SU-DHL-6 (cell line): ENCODE results near the gene OR2D2.
"Not testable (repeated sequence)": the region's sequence is repeated elsewhere in the genome, so short reads cannot be mapped to it uniquely, and the experiment has no call there.

Source experiments
- H2AFZ ChIP-seq: fragments of 200-600 bp; sonication (generic); 2 replicates; pipeline ENCODE4 v1.6.1; 2014; ENCODE audit warnings: low read depth, mild to moderate bottlenecking, moderate library complexity, mixed read lengths, antibody characterized with exemption, low read length; ENCODE audit not compliant: severe bottlenecking
- H3F3A ChIP-seq: fragments of 200-600 bp; shearing (Covaris generic); 2 replicates; pipeline ENCODE4 v1.6.0; 2016; ENCODE audit warnings: antibody characterized with exemption, mild to moderate bottlenecking; ENCODE audit not compliant: insufficient read depth
- H3K27ac ChIP-seq: fragments of 200-600 bp; sonication (generic); 2 replicates; pipeline ENCODE4 v1.5.1; 2016; ENCODE audit warnings: low read depth, mild to moderate bottlenecking, low read length, moderate library complexity, mixed read lengths
- H3K27me3 ChIP-seq: fragments of 200-600 bp; sonication (generic), shearing (Covaris generic); 2 replicates; pipeline ENCODE4 v1.6.0; 2014; ENCODE audit warnings: mild to moderate bottlenecking, low read length
- H3K36me3 ChIP-seq: fragments of 200-600 bp; sonication (generic); 2 replicates; pipeline ENCODE4 v1.6.1; 2014; ENCODE audit warnings: mild to moderate bottlenecking, low read length, mixed read lengths
- H3K4me2 ChIP-seq: fragments of 300-600, 200-600 bp; shearing (Covaris generic), sonication (generic); 2 replicates; pipeline ENCODE4 v1.6.0; 2014; ENCODE audit warnings: low read length, low read depth, mild to moderate bottlenecking; ENCODE audit not compliant: poor library complexity, severe bottlenecking
- H3K4me3 ChIP-seq: fragments of 200-600 bp; sonication (generic); 2 replicates; pipeline ENCODE4 v1.5.1; 2014; ENCODE audit warnings: antibody characterized with exemption, low read length, mild to moderate bottlenecking, mixed read lengths; ENCODE audit not compliant: insufficient read depth, poor library complexity, severe bottlenecking
- H3K79me2 ChIP-seq: fragments of 200-600 bp; sonication (generic); 2 replicates; pipeline ENCODE4 v1.6.1; 2014; ENCODE audit warnings: mild to moderate bottlenecking, low read length, moderate library complexity; ENCODE audit not compliant: insufficient read depth
- H3K9ac ChIP-seq: fragments of 200-600 bp; sonication (generic); 2 replicates; pipeline ENCODE4 v1.7.0; 2014; ENCODE audit warnings: mild to moderate bottlenecking, low read length
- H3K9me2 ChIP-seq: fragments of 200-600 bp; sonication (generic); replicated peaks from 2 replicates; pipeline ENCODE4 v1.6.1; 2014; ENCODE audit warnings: low read length; ENCODE audit not compliant: insufficient read depth
- H3K9me3 ChIP-seq: fragments of 200-600 bp; sonication (generic); 2 replicates; pipeline ENCODE4 v1.6.1; 2014; ENCODE audit warnings: low read length, mixed read lengths; ENCODE audit not compliant: insufficient read depth
- H4K20me1 ChIP-seq: fragments of 200-600 bp; sonication (generic); 2 replicates; pipeline ENCODE4 v1.6.1; 2014; ENCODE audit warnings: low read depth, mild to moderate bottlenecking, antibody characterized with exemption, low read length, moderate library complexity, mixed read lengths
- EZH2phosphoT487 ChIP-seq: fragments of 200-600 bp; sonication (generic), shearing (Covaris generic); conservative IDR thresholded peaks from 2 replicates; pipeline ENCODE4 v1.6.1; 2018; ENCODE audit warnings: mild to moderate bottlenecking, antibody characterized with exemption, low read length, moderate library complexity, mixed read lengths
- TF ChIP-seq, protein P1 (sequence below): fragments of 200-600 bp; sonication (generic); IDR thresholded peaks from one replicate; pipeline ENCODE4 v1.5.1; 2017; ENCODE audit warnings: antibody characterized with exemption, mild to moderate bottlenecking, low read length, moderate library complexity; ENCODE audit not compliant: insufficient read depth, poor library complexity, severe bottlenecking

Gene OR2D2

DNA sequence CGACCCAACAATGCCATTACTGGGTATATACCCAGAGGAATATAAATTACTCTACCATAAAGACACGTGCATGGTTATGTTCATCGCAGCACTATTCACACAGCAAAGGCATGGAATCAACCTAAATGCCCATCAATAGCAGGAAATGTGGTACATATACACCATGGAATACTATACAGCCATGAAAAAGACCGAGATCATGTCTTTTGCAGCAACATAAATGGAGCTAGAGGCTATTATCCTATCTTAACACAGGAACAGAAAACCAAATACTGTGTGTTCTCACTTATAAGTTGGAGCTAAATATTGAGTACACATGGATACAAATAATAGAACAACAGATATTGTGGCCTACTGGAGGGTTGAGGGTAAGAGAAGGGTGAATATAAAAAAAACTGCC, 3.5 kb downstream of the OR2D2 start:
- no peaks in the 10 kb centered on the region for H3K27me3 ChIP-seq
- no peaks in the 10 kb centered on the region for H4K20me1 ChIP-seq
- H3K9me2 ChIP-seq = no peaks in the 10 kb centered on the region
- no peak overlapping the region for H3K9ac ChIP-seq
- H3F3A ChIP-seq = no peaks in the 10 kb centered on the region
- H3K9me3 ChIP-seq = no peaks in the 10 kb centered on the region
- no peak overlapping the region for H3K4me3 ChIP-seq
- TF ChIP-seq, protein P1, sequence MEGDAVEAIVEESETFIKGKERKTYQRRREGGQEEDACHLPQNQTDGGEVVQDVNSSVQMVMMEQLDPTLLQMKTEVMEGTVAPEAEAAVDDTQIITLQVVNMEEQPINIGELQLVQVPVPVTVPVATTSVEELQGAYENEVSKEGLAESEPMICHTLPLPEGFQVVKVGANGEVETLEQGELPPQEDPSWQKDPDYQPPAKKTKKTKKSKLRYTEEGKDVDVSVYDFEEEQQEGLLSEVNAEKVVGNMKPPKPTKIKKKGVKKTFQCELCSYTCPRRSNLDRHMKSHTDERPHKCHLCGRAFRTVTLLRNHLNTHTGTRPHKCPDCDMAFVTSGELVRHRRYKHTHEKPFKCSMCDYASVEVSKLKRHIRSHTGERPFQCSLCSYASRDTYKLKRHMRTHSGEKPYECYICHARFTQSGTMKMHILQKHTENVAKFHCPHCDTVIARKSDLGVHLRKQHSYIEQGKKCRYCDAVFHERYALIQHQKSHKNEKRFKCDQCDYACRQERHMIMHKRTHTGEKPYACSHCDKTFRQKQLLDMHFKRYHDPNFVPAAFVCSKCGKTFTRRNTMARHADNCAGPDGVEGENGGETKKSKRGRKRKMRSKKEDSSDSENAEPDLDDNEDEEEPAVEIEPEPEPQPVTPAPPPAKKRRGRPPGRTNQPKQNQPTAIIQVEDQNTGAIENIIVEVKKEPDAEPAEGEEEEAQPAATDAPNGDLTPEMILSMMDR = no peak
- no peak for TF ChIP-seq EZH2phosphoT487
- H3K36me3 ChIP-seq = no peaks in the 10 kb centered on the region
- H3K79me2 ChIP-seq = no peaks in the 10 kb centered on the region
- no peak overlapping the region for H3K27ac ChIP-seq
- no peak overlapping the region for H2AFZ ChIP-seq
- H3K4me2 ChIP-seq = no peak overlapping the region

GRCh38 chr11:6887711-6888110, 4.6 kb downstream of the OR2D2 start:
- H3K4me3 ChIP-seq, H3K79me2 ChIP-seq, H3K9ac ChIP-seq, H3K27me3 ChIP-seq, H3F3A ChIP-seq, H3K36me3 ChIP-seq, H3K9me2 ChIP-seq, H3K9me3 ChIP-seq, H3K4me2 ChIP-seq, H3K27ac ChIP-seq, H4K20me1 ChIP-seq, H2AFZ ChIP-seq: not testable (repeated sequence)

DNA sequence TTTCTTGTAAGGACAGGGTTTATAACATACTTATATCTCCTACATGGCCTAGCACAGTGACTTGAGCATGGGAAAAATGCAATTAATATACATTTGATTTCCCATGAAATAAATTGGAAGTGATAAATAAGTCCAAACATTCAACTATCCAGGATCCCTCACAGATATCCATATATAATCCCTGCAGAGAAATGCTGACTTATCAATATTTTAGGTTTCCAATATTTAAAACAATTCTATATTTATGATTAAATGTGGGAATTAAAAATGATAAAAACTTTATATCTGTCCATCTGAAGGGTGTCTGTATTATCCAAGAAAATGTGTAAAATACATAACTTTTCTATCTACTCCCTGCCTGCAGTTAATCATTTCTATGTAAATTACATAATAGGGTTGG, 9.5 kb downstream of the OR2D2 start:
- Histone ChIP-seq H3K27me3 (no peaks in the 10 kb centered on the region), H3K36me3 (no peaks in the 10 kb centered on the region), H3K9me2 (no peaks in the 10 kb centered on the region), H3K4me2 (no peak overlapping the region), H3K9me3 (no peaks in the 10 kb centered on the region), H3K27ac (no peak overlapping the region), H2AFZ (no peak overlapping the region), H3F3A (no peaks in the 10 kb centered on the region), H4K20me1 (no peaks in the 10 kb centered on the region), H3K4me3 (no peak overlapping the region), H3K9ac (no peak overlapping the region), H3K79me2 (no peaks in the 10 kb centered on the region)
- TF ChIP-seq, protein P1 = no peak
- no peak for TF ChIP-seq EZH2phosphoT487

GRCh38 chr11:6876914-6877313, 15.4 kb downstream of the OR2D2 start:
- no peaks in the 10 kb centered on the region for H3K36me3 ChIP-seq
- H3K27me3 ChIP-seq = no peaks in the 10 kb centered on the region
- TF ChIP-seq EZH2phosphoT487 = no peak
- TF ChIP-seq, protein P1 = no peak

More at GRCh38 chr11:6876914-6877313, 15.4 kb downstream of the OR2D2 start:
- H3K4me2 ChIP-seq = no peak overlapping the region
- no peak overlapping the region for H3K4me3 ChIP-seq
- H3K79me2 ChIP-seq = no peaks in the 10 kb centered on the region
- no peaks in the 10 kb centered on the region for H3F3A ChIP-seq
- H3K9me2 ChIP-seq = no peaks in the 10 kb centered on the region
- no peaks in the 10 kb centered on the region for H4K20me1 ChIP-seq
- H3K9ac ChIP-seq = no peak overlapping the region
- no peak overlapping the region for H3K27ac ChIP-seq
- H2AFZ ChIP-seq = no peak overlapping the region
- no peaks in the 10 kb centered on the region for H3K9me3 ChIP-seq
